ENCODE measurements around the gene TEX22.

DNA sequence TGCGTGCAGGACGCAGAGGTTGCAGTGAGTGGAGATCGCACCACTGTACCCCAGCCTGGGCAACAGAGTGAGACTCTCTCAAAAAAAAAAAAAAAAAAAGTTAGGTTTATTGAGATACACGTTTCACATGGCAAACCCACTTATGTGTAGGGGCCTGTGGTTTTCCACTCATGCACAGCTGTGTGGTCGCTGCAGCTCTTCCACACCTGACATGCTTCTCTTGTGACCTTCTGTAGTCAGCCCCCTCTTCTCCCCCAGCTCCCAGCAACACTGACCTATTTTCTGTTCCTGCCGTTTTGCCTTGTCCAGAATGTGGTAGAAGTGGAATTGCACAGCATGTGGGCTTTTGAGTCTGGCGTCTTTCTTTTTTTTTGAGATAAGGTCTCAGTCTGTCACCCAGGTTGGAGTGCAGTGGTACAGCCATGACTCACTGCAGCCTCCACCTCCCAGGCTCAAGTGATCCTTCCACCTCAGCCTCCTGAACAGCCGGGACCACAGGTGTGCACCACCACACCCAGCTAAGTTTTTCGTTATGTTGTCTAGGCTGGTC lies 29.7 kb downstream of the TEX22 start:
- TF ChIP-seq, protein P1, sequence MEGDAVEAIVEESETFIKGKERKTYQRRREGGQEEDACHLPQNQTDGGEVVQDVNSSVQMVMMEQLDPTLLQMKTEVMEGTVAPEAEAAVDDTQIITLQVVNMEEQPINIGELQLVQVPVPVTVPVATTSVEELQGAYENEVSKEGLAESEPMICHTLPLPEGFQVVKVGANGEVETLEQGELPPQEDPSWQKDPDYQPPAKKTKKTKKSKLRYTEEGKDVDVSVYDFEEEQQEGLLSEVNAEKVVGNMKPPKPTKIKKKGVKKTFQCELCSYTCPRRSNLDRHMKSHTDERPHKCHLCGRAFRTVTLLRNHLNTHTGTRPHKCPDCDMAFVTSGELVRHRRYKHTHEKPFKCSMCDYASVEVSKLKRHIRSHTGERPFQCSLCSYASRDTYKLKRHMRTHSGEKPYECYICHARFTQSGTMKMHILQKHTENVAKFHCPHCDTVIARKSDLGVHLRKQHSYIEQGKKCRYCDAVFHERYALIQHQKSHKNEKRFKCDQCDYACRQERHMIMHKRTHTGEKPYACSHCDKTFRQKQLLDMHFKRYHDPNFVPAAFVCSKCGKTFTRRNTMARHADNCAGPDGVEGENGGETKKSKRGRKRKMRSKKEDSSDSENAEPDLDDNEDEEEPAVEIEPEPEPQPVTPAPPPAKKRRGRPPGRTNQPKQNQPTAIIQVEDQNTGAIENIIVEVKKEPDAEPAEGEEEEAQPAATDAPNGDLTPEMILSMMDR (conservative IDR thresholded peaks at IDR 0.05): no peak
- TF ChIP-seq EZH2 (IDR thresholded peaks at IDR 0.05; ENCODE audit: low read depth): no peak

Measured in PC-9 (cell line).